NOMO-1 treated with DMSO at 0.1 percent for 48 hours (cell line): ENCODE measurements around the gene LTB4R.

ENCODE experiments used
- DNase-seq: peaks from one replicate; lab custom pipeline; 2025; ENCODE audit not compliant: unreplicated experiment; lab: John Stamatoyannopoulos, UW

Gene LTB4R, protein sequence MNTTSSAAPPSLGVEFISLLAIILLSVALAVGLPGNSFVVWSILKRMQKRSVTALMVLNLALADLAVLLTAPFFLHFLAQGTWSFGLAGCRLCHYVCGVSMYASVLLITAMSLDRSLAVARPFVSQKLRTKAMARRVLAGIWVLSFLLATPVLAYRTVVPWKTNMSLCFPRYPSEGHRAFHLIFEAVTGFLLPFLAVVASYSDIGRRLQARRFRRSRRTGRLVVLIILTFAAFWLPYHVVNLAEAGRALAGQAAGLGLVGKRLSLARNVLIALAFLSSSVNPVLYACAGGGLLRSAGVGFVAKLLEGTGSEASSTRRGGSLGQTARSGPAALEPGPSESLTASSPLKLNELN

GRCh38 chr14:24310646-24311604, at the start of gene LTB4R:
Gene LTB4R (plus strand): TSS chr14:24311502. CDS start chr14:24315652, 4,150 bp downstream.
- peak; percentile 70 for DNase-seq

- no peak for DNase-seq
Measured at GRCh38 chr14:24261969-24262327, 49.4 kb upstream of the LTB4R start.

- no peak for DNase-seq
Measured at GRCh38 chr14:24262821-24263733, 48.2 kb upstream of the LTB4R start, which contains the start of gene TGM1. Gene TGM1 (minus strand): TSS chr14:24263177. CDS start chr14:24262352, 825 bp downstream.

DNA sequence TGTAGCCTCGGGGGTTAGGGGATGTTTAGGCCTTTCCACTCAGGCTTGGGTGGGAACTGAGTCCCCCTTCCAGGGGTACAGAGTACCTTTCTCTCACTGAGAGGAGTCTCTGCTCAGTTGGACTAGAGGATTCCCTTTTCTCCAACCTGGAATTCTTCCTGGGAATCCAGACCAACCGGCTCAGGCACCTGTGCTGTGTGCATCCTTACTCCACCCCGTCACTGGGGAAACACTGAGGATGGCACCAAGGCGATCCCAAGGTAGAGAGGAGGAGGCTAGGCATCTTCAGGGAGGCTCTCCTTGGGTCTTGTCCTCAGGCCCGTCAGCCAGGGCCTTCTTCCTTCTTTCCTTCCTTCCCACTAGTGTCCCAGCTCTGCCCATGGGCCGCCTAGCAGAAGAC, 47.5 kb upstream of the LTB4R start:
- no peak for DNase-seq

DNA sequence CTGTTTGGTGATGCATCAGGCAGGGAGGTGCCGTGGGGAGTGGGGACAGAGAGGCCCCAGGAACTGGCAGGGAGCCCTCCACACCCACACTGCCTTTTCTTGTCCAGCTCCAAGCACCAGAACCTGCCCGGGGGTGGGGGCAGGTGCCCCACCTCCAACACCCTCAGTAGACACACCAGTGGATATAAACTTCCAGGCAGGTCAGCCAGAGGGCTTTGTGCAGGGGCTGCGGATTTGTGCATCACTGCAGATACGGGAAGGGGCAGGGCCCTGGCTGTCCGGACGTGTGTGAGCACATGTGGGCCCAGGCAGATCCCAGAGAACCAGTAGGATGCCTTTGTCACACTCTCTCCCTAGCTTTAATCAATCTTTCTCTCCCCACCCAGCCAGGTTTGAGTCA, 47.0 kb upstream of the LTB4R start:
- no peak for DNase-seq

DNA sequence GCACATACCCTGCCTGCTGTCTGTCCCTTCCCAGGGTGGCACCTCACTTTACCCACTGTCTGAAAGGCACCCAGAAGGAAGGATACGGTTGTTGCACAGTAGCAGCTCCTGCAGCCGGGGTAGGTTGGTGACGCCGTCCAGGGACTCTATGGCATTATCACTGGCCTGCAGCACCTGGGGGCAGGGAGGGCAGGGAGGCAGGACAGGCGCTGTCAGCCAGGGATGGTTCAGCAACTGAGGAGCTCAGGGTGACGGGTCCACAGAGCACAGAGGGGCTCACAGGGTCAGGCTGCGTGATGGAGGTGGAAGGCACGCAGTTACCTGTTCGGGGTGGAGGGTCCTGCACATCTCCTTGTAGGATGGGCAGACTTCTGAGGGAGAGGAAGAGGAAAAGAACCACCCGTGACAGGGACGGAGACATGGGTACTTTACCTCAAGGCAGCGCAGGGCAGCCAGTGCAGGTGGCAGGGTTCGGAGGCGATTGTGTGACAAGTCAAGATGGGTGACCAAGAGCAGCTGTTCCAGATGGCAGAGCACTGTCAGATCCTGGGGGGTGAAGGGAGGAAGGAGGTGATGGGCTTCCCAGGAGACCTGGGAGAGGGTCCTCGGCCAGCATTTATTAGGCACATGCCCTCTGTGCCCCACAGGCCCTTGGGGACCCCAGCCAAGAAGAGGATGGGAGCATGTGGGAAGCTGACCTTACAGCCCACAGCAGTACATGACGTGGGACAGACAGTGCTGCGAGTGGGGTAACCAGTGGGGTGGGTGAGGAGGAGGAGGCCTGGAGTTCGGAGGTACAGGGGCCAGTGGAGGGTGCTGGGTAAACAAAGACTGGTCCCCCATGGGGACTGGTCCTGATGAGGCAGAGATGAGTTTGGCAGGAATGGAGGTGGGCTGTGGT, 44.7 kb upstream of the LTB4R start:
- DNase-seq: no peak

DNA sequence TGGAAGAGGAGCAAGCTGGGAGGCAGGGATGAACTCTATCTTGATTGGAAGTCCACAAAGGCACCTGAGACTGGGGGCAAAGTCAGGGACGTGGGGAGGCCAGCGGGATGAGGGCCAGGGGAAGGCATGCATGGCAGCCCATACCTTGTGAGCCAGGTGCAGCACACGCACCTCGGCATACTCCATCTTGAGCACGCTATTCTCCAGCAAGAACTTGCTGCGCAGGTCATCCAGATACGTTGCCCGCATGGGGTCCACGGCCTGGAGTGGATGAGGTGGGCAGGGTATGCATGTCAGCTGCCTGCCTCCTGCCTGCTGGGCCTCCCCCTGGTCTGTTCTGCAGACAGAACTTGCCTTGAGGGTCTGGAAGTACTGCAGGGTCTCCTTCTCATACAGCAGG, 43.8 kb upstream of the LTB4R start:
- no peak for DNase-seq

GRCh38 chr14:24268225-24268624, 43.1 kb upstream of the LTB4R start:
- no peak for DNase-seq

DNA sequence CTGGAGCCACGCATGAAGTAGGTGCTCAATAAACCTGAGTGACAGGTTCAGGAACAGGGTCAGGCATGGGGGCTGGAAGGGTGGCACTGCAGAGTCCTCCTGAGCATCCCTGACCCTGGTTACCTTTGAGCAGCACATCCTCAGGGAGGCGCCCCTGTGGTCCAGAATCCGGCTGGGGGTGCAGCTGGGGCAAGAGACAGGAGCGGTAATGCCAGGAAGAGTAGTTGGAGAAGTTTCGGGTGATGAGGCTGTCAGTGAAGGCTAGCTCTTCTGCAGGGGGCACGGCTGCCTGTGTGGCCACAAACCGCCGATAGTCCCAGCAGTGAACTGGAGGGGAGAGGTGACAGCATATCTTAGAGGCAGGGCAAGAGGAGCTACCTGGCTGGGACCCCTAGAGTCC, 41.9 kb upstream of the LTB4R start:
- DNase-seq: no peak

DNA sequence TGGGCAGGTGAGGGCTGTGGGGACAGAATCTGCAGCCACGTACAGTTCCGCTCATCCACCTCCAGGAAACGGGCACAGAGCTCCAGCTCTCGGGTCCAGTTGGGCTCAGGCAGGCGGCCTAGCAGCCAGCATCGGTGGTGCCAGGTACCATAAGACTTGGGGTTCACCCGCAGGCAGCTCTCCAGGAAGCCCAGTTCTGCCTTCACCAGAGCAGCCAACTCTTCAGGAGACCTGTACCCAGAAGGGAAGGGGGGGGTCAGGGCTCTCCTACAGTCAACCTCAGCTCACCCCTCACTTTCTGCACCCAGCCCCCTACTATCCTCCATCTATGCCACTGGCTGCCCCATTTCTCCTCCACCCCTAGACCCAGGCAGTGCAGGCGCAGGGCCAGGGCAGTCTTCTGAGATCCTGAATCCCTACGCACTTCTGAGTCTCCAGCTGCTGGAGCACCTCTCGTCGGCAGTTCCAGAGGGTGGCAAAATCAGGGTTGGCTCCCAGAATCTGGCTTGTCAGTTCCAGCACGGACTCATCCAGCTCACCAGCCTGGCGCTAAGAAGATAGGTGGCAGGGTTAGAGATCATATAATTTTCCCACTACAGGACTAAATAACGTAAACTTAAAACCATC, 41.3 kb upstream of the LTB4R start:
- DNase-seq: no peak

DNA sequence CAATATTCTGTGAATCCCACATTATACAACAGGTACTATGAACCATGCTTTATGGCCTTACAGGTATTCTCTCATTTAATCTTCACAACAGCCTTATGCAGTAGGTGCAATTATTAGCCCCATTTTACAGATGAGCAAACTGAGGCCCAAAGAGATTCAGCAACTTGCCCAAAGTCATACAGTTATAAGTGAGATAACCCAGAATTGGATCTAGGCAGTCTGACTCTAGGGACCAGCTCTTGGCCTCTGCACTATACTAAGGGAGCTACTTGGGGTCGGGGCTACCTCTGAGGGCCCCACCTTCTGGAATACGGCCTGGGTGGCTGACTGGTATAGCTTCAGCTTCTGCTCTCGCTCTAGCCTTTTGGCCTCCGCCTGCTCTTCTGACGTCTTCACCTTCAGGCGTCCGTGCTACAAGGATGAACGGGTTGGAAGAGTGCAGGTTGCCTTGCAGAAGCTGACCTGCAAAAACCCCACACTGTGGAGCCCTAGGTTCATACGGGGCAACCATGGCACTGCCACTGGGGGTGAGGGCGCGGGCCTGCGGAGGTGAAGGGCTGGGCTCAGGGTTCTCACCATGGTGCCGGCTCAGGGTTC, 40.7 kb upstream of the LTB4R start:
- peak; percentile 33 for DNase-seq

DNA sequence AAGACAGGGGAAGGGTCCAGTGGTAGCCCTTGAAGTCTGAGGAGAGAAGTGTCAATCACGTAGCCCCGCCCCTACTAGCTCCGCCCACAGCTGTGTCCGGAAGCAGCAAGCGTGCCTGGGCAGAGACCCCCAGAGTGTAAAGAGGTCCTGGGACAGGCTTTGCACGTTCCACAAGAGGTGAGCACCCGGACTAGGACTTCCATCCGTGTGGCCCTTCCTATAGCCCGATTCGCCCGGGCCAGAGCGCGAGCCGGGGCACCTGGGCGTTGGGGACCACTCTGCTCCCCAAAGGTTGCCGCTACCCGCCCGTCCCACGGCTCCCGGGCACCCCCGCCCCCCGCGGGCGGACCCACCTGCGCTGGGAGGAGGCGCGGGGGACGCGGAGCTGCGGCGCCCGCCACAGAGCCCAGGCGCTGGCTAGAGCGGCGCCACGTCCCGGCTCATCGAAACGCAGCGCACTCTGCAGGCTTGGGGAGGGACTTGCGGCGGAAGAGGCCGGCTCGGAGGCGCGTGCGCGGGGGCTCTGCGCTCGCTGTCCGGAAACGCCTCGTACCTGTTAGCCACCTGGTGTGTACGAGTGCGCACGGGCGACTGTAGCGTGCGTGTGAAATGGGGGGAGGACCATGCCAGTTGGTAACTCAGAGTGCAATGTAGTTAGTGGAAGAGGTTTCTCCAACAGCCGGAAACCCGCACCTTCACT, 40.0 kb upstream of the LTB4R start, which contains the start of gene RABGGTA:
Gene RABGGTA (minus strand): TSS at position 464 of the 700 bp plus-strand sequence. CDS start 482 bp downstream, outside the sequence.
- peak; percentile 85 for DNase-seq

GRCh38 chr14:24271834-24272263, 39.5 kb upstream of the LTB4R start:
- DNase-seq: no peak

DNA sequence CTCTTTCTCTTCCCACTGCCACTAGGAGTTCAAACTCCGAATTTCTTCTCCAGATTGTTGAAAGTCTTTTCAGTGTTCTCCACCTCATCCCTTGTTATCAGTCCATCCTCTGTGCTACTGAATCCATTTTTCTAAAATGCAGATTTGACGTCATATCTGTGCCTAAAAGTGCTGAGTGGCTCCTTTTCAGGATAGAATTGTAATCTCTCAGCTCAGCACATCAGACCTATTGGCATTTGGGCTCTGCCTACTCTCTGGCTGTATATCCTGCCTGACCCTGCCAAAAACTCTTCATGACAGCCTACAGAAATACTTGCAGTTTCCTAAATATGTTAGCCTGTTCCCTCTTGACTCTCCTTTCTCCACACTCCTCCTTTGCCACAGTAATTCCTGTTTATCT, 38.8 kb upstream of the LTB4R start:
- DNase-seq: no peak

DNA sequence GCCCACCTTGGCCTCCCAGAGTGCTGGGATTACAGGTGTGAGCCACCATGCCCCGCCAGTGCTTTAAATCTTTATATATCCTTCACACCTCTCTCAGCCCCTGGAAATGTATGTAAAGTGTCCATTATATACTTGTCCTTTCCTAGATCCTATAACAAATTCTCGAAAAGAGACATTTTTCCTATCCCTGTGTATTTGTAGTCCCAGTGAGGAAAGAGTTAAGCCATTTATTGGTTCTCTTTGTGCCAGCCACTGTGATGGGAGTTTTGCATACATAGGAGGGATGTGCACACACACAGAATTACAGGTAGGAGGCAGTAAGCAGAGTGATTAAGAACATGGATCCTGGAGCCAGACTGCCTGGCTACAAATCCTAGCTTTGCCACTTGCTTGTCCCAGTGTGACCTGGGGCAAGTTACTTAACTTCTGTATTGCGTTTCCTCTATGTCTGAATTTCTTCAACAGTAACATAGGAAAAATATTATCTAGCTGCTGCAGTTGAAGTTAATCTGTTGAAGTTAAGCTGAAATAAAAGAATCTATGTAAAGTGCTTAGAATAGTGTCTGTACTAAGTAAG, 37.8 kb upstream of the LTB4R start:
- no peak for DNase-seq

GRCh38 chr14:24274101-24274543, 37.2 kb upstream of the LTB4R start:
- DNase-seq: peak; percentile 88

DNA sequence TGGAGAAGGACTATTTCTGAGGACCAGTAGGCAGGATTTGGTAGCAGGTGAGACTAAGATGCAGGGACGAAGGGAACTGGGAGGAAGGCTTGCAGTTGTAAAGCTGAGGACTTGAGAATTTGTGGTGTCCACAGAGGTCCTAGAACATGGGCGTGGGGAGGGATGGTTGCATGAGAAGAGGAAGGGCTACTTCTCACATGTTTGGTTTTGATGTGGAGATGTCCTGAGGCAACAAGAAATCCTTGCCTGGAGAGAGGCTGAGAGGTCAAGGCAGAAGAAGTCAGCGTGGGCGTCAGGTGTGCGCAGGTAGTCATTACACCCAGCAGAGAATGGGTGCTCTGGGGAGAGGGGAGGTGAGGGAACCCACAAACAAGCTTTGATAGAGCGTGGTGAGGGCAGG, 34.2 kb upstream of the LTB4R start:
- no peak for DNase-seq
